Measurements from ENCODE around the gene APBB2.

- TF ChIP-seq, protein P1, sequence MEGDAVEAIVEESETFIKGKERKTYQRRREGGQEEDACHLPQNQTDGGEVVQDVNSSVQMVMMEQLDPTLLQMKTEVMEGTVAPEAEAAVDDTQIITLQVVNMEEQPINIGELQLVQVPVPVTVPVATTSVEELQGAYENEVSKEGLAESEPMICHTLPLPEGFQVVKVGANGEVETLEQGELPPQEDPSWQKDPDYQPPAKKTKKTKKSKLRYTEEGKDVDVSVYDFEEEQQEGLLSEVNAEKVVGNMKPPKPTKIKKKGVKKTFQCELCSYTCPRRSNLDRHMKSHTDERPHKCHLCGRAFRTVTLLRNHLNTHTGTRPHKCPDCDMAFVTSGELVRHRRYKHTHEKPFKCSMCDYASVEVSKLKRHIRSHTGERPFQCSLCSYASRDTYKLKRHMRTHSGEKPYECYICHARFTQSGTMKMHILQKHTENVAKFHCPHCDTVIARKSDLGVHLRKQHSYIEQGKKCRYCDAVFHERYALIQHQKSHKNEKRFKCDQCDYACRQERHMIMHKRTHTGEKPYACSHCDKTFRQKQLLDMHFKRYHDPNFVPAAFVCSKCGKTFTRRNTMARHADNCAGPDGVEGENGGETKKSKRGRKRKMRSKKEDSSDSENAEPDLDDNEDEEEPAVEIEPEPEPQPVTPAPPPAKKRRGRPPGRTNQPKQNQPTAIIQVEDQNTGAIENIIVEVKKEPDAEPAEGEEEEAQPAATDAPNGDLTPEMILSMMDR (IDR thresholded peaks at IDR 0.05; ENCODE audit: low read depth, low read length) = no peak
- TF ChIP-seq POLR2A (IDR thresholded peaks at IDR 0.05; ENCODE audit: extremely low read depth, insufficient read length) = no peak
Observed at GRCh38 chr4:41064953-41065352, 149.4 kb downstream of the APBB2 start.

Data from NB4 (cell line).